Measurements from ENCODE around the gene JARID2.

DNA sequence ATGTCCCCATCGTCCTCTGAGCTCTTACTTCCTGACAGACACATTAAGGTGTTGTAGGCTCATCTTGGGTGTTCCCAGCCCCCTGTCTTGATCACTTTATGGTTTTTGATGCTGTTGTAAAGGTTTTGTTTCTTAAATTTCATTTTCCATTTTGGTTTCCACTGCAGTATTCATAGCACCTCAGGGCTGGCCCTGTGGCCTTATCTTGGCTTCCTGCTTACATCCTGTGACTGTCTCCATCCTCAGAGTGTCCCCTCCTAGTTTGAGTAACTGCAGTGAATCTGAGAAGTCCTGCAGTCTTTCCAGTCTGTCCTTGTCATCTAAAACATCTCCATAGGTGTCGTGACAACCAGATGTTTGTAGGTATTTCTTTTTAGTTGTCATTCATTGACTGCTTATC is 50.9 kb downstream of the JARID2 start:
- TF ChIP-seq, protein P1, sequence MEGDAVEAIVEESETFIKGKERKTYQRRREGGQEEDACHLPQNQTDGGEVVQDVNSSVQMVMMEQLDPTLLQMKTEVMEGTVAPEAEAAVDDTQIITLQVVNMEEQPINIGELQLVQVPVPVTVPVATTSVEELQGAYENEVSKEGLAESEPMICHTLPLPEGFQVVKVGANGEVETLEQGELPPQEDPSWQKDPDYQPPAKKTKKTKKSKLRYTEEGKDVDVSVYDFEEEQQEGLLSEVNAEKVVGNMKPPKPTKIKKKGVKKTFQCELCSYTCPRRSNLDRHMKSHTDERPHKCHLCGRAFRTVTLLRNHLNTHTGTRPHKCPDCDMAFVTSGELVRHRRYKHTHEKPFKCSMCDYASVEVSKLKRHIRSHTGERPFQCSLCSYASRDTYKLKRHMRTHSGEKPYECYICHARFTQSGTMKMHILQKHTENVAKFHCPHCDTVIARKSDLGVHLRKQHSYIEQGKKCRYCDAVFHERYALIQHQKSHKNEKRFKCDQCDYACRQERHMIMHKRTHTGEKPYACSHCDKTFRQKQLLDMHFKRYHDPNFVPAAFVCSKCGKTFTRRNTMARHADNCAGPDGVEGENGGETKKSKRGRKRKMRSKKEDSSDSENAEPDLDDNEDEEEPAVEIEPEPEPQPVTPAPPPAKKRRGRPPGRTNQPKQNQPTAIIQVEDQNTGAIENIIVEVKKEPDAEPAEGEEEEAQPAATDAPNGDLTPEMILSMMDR (IDR thresholded peaks at IDR 0.05; ENCODE audit: low read depth, low read length), result no peak
- TF ChIP-seq POLR2A (IDR thresholded peaks at IDR 0.05; ENCODE audit: extremely low read depth, insufficient read length), result no peak
- no peak for TF ChIP-seq MYC (IDR thresholded peaks at IDR 0.05; ENCODE audit: low read depth, low read length)

All from NB4 (cell line).